IMR-90 (cell line): ENCODE results near the gene CCDC142. TPM values are rescaled to one million over a fixed set of nuclear protein-coding genes. Genes with fewer than 3 reads are reported as not detected.

ENCODE experiments used
- ATAC-seq: fragments of 200-7000 bp; cut with Tn5 transposase; 2 replicates; pipeline ENCODE4 v1.9.1; 2020; ENCODE audit warnings: low read depth, mild to moderate bottlenecking, moderate library complexity
- BruUV-seq: library from RNA; stranded (reverse); fragments of 400-500 nt; replicated peaks from 2 replicates; lab custom pipeline; 2021; lab: Mats Ljungman, UMichigan
- CTCF ChIA-PET: fragments of 300-600 bp; formaldehyde crosslinking; extraction: SDS; loops from one replicate; lab custom pipeline; 2021; ENCODE audit warnings: antibody characterized with exemption; lab: Yijun Ruan, JAX
- POLR2A ChIA-PET: fragments of 300-600 bp; sonication (Branson Sonifier 250); formaldehyde crosslinking; loops from one replicate; lab custom pipeline; 2022; ENCODE audit warnings: antibody characterized with exemption; ENCODE audit not compliant: unreplicated experiment; lab: Charles Lee
- DNase-seq: peaks from one replicate; pipeline ENCODE4 v3.0.0; 2013
- H2AFZ ChIP-seq: replicated peaks from 2 replicates; pipeline ENCODE3; 2013; ENCODE audit warnings: low read length, mild to moderate bottlenecking; ENCODE audit not compliant: poor library complexity
- H2AK5ac ChIP-seq: 2 replicates; pipeline ENCODE4 v1.6.1; 2013; ENCODE audit warnings: low read depth, low read length, inconsistent platforms
- H2AK9ac ChIP-seq: replicated peaks from 2 replicates; pipeline ENCODE3; 2013; ENCODE audit warnings: mild to moderate bottlenecking, low read depth, low read length, moderate library complexity; ENCODE audit not compliant: poor library complexity
- H2BK120ac ChIP-seq: 2 replicates; pipeline ENCODE4 v1.6.1; 2013; ENCODE audit warnings: low read depth, low read length, inconsistent platforms
- H2BK15ac ChIP-seq: 3 replicates; pipeline ENCODE4 v1.6.1; 2013; ENCODE audit warnings: low read depth, low read length, inconsistent platforms
- H2BK20ac ChIP-seq: 2 replicates; pipeline ENCODE4 v1.6.1; 2013; ENCODE audit warnings: low read depth, mild to moderate bottlenecking, inconsistent platforms, low read length, moderate library complexity
- H2BK5ac ChIP-seq: 2 replicates; pipeline ENCODE4 v1.6.1; 2013; ENCODE audit warnings: mild to moderate bottlenecking, low read depth, low read length, inconsistent platforms; ENCODE audit not compliant: poor library complexity, severe bottlenecking
- H3K14ac ChIP-seq: replicated peaks from 2 replicates; pipeline ENCODE4 v1.6.1; 2013; ENCODE audit warnings: low read depth, low read length, inconsistent platforms
- H3K18ac ChIP-seq: 2 replicates; pipeline ENCODE4 v1.6.1; 2013; ENCODE audit warnings: low read depth, low read length, control low read depth
- H3K23ac ChIP-seq: 2 replicates; pipeline ENCODE4 v1.6.1; 2013; ENCODE audit warnings: low read depth, low read length, inconsistent platforms
- H3K27ac ChIP-seq: 2 replicates; pipeline ENCODE4 v1.5.1; 2013; ENCODE audit warnings: mild to moderate bottlenecking, control low read depth, low read length; ENCODE audit not compliant: insufficient read depth
- H3K27me3 ChIP-seq: 2 replicates; pipeline ENCODE4 v1.6.1; 2013; ENCODE audit warnings: low read length; ENCODE audit not compliant: control insufficient read depth, insufficient read depth
- H3K36me3 ChIP-seq: 2 replicates; pipeline ENCODE4 v1.6.1; 2013; ENCODE audit warnings: low read length, mixed read lengths; ENCODE audit not compliant: control insufficient read depth, insufficient read depth
- H3K4ac ChIP-seq: 2 replicates; pipeline ENCODE4 v1.6.1; 2013; ENCODE audit warnings: low read depth, low read length, inconsistent platforms
- H3K4me1 ChIP-seq: 2 replicates; pipeline ENCODE4 v1.6.1; 2013; ENCODE audit warnings: low read length, mixed read lengths; ENCODE audit not compliant: control insufficient read depth, insufficient read depth
- H3K4me2 ChIP-seq: 2 replicates; pipeline ENCODE4 v1.6.1; 2013; ENCODE audit warnings: low read depth, mild to moderate bottlenecking, control low read depth, low read length, moderate library complexity
- H3K4me3 ChIP-seq: 2 replicates; pipeline ENCODE4 v1.5.1; 2013; ENCODE audit warnings: low read depth, mild to moderate bottlenecking, control low read depth, low read length, moderate library complexity; ENCODE audit not compliant: insufficient read depth
- H3K56ac ChIP-seq: 2 replicates; pipeline ENCODE4 v1.6.1; 2013; ENCODE audit warnings: low read length, inconsistent platforms; ENCODE audit not compliant: insufficient read depth; ENCODE audit errors: extremely low read depth
- H3K79me1 ChIP-seq, 2 experiments: 2 replicates each; pipeline ENCODE4 v1.6.1; 2013; ENCODE audit warnings: low read length in 2 of 2, inconsistent platforms in 1 of 2, low read depth in 1 of 2
- H3K9ac ChIP-seq: 2 replicates; pipeline ENCODE4 v1.6.1; 2013; ENCODE audit warnings: low read depth, low read length, control low read depth
- H3K9me1 ChIP-seq: 2 replicates; pipeline ENCODE4 v1.6.1; 2013; ENCODE audit warnings: low read length, inconsistent platforms; ENCODE audit not compliant: insufficient read depth
- H3K9me3 ChIP-seq: 2 replicates; pipeline ENCODE4 v1.6.1; 2013; ENCODE audit warnings: low read length; ENCODE audit not compliant: control insufficient read depth, insufficient read depth
- H4K20me1 ChIP-seq: 2 replicates; pipeline ENCODE4 v1.6.1; 2013; ENCODE audit warnings: low read length, inconsistent platforms; ENCODE audit not compliant: insufficient read depth
- H4K5ac ChIP-seq: 2 replicates; pipeline ENCODE4 v1.6.1; 2013; ENCODE audit warnings: mild to moderate bottlenecking, low read depth, low read length, control low read depth
- H4K8ac ChIP-seq, 2 experiments: 2 replicates each; pipeline ENCODE4 v1.6.1; 2013; ENCODE audit warnings: low read depth in 2 of 2, low read length in 2 of 2, control low read depth in 1 of 2, inconsistent platforms in 1 of 2
- H4K91ac ChIP-seq: 2 replicates; pipeline ENCODE4 v1.6.1; 2013; ENCODE audit warnings: low read depth, low read length, inconsistent platforms; ENCODE audit not compliant: insufficient read depth
- BHLHE40 ChIP-seq: fragments of 150-350 bp; IDR thresholded peaks from 2 replicates; pipeline ENCODE4 v1.6.1; 2016; ENCODE audit warnings: mild to moderate bottlenecking, low read depth, low read length
- CTCF ChIP-seq: conservative IDR thresholded peaks from 2 replicates; pipeline ENCODE4 v1.5.1; 2012; ENCODE audit warnings: mild to moderate bottlenecking, low read depth, low read length, improper control_type of control experiment
- ELK1 ChIP-seq: fragments of 150-350 bp; IDR thresholded peaks from 2 replicates; pipeline ENCODE4 v1.6.1; 2016; ENCODE audit warnings: low read depth, mild to moderate bottlenecking, low read length, moderate library complexity, borderline replicate concordance
- FOS ChIP-seq: fragments of 150-350 bp; IDR thresholded peaks from 2 replicates; pipeline ENCODE4 v1.6.1; 2016; ENCODE audit warnings: low read depth, low read length
- POLR2A ChIP-seq: IDR thresholded peaks from 2 replicates; pipeline ENCODE4 v1.6.1; 2012; ENCODE audit warnings: mild to moderate bottlenecking, low read depth, low read length
- RAD21 ChIP-seq: IDR thresholded peaks from 2 replicates; pipeline ENCODE4 v1.6.1; 2012; ENCODE audit warnings: low read length, improper control_type of control experiment
- RCOR1 ChIP-seq: IDR thresholded peaks from 2 replicates; pipeline ENCODE4 v1.6.1; 2012; ENCODE audit warnings: mild to moderate bottlenecking, low read length, improper control_type of control experiment; ENCODE audit not compliant: insufficient replicate concordance
- whole genome bisulfite sequencing, 2 experiments: methylation state at CpG; one replicate each; pipeline versions ENCODE4 v1.1.5 to v1.1.7; 2013; ENCODE audit warnings: missing lambda C conversion rate in 2 of 2; ENCODE audit not compliant: insufficient read length in 1 of 2; ENCODE audit errors: extremely low coverage in 2 of 2; 5-methylcytosine and 5-hydroxymethylcytosine counted together
- dilution Hi-C: fragments of 300-500 bp; cut with HindIII; formaldehyde crosslinking; loops from one replicate; pipeline ENCODE4 v1.14.3; 2018; ENCODE audit warnings: low sequenced_read_pairs; ENCODE audit not compliant: unreplicated experiment
- in situ Hi-C: fragments of 300-500 bp; cut with MboI; formaldehyde crosslinking; loops from 3 replicates; pipeline ENCODE4 v1.14.3; 2019; ENCODE audit warnings: low sequenced_read_pairs, inconsistent platforms, mixed read lengths
- intact Hi-C: fragments of 100-400 bp; cut with micrococcal nuclease; formaldehyde crosslinking; loops from 2 replicates; pipeline ENCODE4 v1.10.0; 2022
- polyA plus RNA-seq, 3 experiments: library from polyadenylated mRNA; depleted of rRNA; stranded (reverse); fragments of >200 nt; gene quantifications; 2 replicates each; pipeline ENCODE4 v1.2.3, GENCODE V29; 2012; ENCODE audit warnings: low replicate concordance in 1 of 3
- total RNA-seq: library from RNA; depleted of rRNA; stranded (reverse); fragments of >200 nt; gene quantifications from 2 replicates; pipeline ENCODE4 v1.2.3, GENCODE V29; 2012
- TF ChIP-seq, protein P1 (sequence below): fragments of 150-350 bp; IDR thresholded peaks from 2 replicates; pipeline ENCODE4 v1.6.1; 2017; ENCODE audit warnings: mild to moderate bottlenecking, antibody characterized with exemption, low read length, low read depth

CCDC142 gene
- total and polyA plus RNA-seq, 2 of the 4 experiments (the other 2 are of a cell fraction) = 8.4 to 14.0 TPM

- ChIA-PET POLR2A (interaction anchor here (1.4 kb wide), 1 partner anchor 20 kb away, joined by 3 read pairs; the partner anchor contains the start of genes CCDC142 and TTC31), CTCF (interaction anchor here (0.9 kb wide), 1 partner anchor 82 kb away, joined by 3 read pairs; no protein-coding TSS in a partner anchor)
- peak overlapping the region; percentile 74; the same call in 1 of the 2 replicates for H3K23ac ChIP-seq
- dilution Hi-C loops (no loop called here), in situ Hi-C loops (no loop called here), intact Hi-C loops (no loop called here)
- peak overlapping the region; percentile 78 for H2BK120ac ChIP-seq
- BruUV-seq = no TSS peak
- peak overlapping the region; percentile 43; the same call in 1 of the 2 replicates for H2BK20ac ChIP-seq
- H4K91ac ChIP-seq = peak overlapping the region; percentile 92
- H3K9ac ChIP-seq = peak overlapping the region; percentile 39
- peaks cover 12 to 40% of the 10 kb centered on the region in 2 experiments for H3K79me1 ChIP-seq
- peaks cover 9% of the 10 kb centered on the region for H3K9me1 ChIP-seq
- peak overlapping the region; percentile 43 for H3K4me3 ChIP-seq
- H3K4me2 ChIP-seq = peak overlapping the region; percentile 67
- no peaks in the 10 kb centered on the region for H3K9me3 ChIP-seq
- H3K27ac ChIP-seq = peak overlapping the region; percentile 67
- peak; percentile 84 for DNase-seq
- H4K20me1 ChIP-seq = no peaks in the 10 kb centered on the region
- WGBS, 2 experiments = 2% methylated on average over 22 of the region's 67 CpGs; no CpG with 5 or more reads in 1 of the 2 experiments
- H2AK5ac ChIP-seq = peak overlapping the region; percentile 96
- H3K18ac ChIP-seq = peak overlapping the region; percentile 41; the same call in 1 of the 2 replicates
- peak overlapping the region; percentile 91 to 94 for H4K8ac ChIP-seq
- peaks cover 16% of the 10 kb centered on the region for H3K36me3 ChIP-seq
- H3K14ac ChIP-seq = peak overlapping the region; percentile 98
- TF ChIP-seq, protein P1, sequence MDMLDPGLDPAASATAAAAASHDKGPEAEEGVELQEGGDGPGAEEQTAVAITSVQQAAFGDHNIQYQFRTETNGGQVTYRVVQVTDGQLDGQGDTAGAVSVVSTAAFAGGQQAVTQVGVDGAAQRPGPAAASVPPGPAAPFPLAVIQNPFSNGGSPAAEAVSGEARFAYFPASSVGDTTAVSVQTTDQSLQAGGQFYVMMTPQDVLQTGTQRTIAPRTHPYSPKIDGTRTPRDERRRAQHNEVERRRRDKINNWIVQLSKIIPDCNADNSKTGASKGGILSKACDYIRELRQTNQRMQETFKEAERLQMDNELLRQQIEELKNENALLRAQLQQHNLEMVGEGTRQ = peak; percentile 45; the same call in 1 of the 2 replicates
- TF ChIP-seq POLR2A (peak; percentile 43; the same call in 1 of the 2 replicates), RCOR1 (no peak), ELK1 (no peak), FOS (peak; percentile 65), BHLHE40 (peak; percentile 96), RAD21 (no peak), CTCF (peak; percentile 20; the same call in 1 of the 2 replicates)
- peak overlapping the region; percentile 27 for H2BK5ac ChIP-seq
- peak overlapping the region; percentile 76; the same call in 1 of the 2 replicates for H3K56ac ChIP-seq
- H3K27me3 ChIP-seq = peaks cover 32% of the 10 kb centered on the region
- peak overlapping the region; percentile 87 for H4K5ac ChIP-seq
- peak overlapping the region; percentile 90 for H2AK9ac ChIP-seq
- H3K4me1 ChIP-seq = peaks cover 23% of the 10 kb centered on the region
- peak overlapping the region; percentile 97 for H2AFZ ChIP-seq
- peak overlapping the region; percentile 66; the same call in 1 of the 3 replicates for H2BK15ac ChIP-seq
- ATAC-seq = peak; percentile 60
- peak overlapping the region; percentile 94 for H3K4ac ChIP-seq
Measured at GRCh38 chr2:74502720-74503505, 20.1 kb upstream of the CCDC142 start.
